Upper lobe of right lung (tissue), 1 donor: ENCODE measurements around the gene LEKR1. TPM values are rescaled to one million over a fixed set of nuclear protein-coding genes. Genes with fewer than 3 reads are reported as not detected.
A peak's percentile ranks its signal among the peaks of the same experiment; 100 is the strongest.

Source experiments
- ATAC-seq: fragments of 200-7000 bp; cut with Tn5 transposase; one replicate; pipeline ENCODE4 v1.9.1; 2020; ENCODE audit warnings: mild to moderate bottlenecking, moderate library complexity
- DNase-seq: peaks from one replicate; pipeline ENCODE4 v3.0.0-alpha.2; 2020
- H3K27ac ChIP-seq: fragments of 200-600 bp; one replicate; pipeline ENCODE4 v1.8.0; 2022
- H3K27me3 ChIP-seq: fragments of 200-600 bp; one replicate; pipeline ENCODE4 v1.8.0; 2022; ENCODE audit warnings: mild to moderate bottlenecking
- H3K36me3 ChIP-seq: fragments of 200-600 bp; one replicate; pipeline ENCODE4 v1.8.0; 2022
- H3K4me1 ChIP-seq: fragments of 200-600 bp; one replicate; pipeline ENCODE4 v1.8.0; 2022
- H3K4me3 ChIP-seq: fragments of 200-600 bp; one replicate; pipeline ENCODE4 v1.8.0; 2022; ENCODE audit warnings: mild to moderate bottlenecking
- H3K9me3 ChIP-seq: fragments of 200-600 bp; one replicate; pipeline ENCODE4 v1.8.0; 2022
- intact Hi-C: fragments of 100-400 bp; cut with DNase I; formaldehyde crosslinking; loops from one replicate; pipeline ENCODE4 v1.11.0; 2022
- total RNA-seq: library from RNA; stranded (reverse); fragmentation: NEBNext Ultra II Directional; extraction: Animal tissue kit (Norgen Biotek cat#: 25700); gene quantifications from one replicate; pipeline ENCODE4 v1.2.1, GENCODE V29; 2021
- TF ChIP-seq, protein P1 (sequence below): fragments of 200-600 bp; IDR thresholded peaks from one replicate; pipeline ENCODE4 v1.8.0; 2022; ENCODE audit warnings: antibody characterized with exemption
- donor health status: DM: no; HTN: yes; CAD: no; lungs with severe emphysema.

Gene LEKR1
- total RNA-seq, 1 donor from 2014 or later, result 2.1 TPM

DNA sequence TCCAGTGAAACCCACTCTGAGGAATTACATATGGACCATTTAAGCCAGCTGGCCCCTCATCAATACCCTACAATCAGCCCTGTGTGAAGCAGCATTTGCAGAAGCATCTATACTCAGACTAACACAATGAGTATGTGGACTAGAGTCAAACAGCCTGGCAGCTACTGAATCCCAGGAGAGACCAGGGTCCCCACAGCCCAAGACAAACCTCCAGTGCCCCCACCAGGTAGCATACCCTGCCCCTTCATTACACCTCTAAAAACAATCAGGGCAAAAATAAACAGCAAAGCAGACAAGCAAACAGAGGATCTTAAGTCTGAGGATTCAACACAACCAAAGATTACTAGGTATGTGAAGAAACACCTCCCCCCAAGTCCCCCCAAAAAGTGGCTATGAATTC lies 157.4 kb downstream of the LEKR1 start:
- Histone ChIP-seq H3K27ac (no peak overlapping the region), H3K9me3 (no peaks in the 10 kb centered on the region), H3K4me3 (no peak overlapping the region), H3K36me3 (no peaks in the 10 kb centered on the region), H3K4me1 (no peaks in the 10 kb centered on the region), H3K27me3 (no peaks in the 10 kb centered on the region)
- ATAC-seq (no peak), DNase-seq (no peak)
- TF ChIP-seq, protein P1, sequence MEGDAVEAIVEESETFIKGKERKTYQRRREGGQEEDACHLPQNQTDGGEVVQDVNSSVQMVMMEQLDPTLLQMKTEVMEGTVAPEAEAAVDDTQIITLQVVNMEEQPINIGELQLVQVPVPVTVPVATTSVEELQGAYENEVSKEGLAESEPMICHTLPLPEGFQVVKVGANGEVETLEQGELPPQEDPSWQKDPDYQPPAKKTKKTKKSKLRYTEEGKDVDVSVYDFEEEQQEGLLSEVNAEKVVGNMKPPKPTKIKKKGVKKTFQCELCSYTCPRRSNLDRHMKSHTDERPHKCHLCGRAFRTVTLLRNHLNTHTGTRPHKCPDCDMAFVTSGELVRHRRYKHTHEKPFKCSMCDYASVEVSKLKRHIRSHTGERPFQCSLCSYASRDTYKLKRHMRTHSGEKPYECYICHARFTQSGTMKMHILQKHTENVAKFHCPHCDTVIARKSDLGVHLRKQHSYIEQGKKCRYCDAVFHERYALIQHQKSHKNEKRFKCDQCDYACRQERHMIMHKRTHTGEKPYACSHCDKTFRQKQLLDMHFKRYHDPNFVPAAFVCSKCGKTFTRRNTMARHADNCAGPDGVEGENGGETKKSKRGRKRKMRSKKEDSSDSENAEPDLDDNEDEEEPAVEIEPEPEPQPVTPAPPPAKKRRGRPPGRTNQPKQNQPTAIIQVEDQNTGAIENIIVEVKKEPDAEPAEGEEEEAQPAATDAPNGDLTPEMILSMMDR, result no peak
- intact Hi-C loops, result no loop called here

- ATAC-seq (peak; percentile 66), DNase-seq (no peak)
- intact Hi-C loops, result no loop called here
- H3K4me1 ChIP-seq, result no peaks in the 10 kb centered on the region
- H3K27me3 ChIP-seq, result no peaks in the 10 kb centered on the region
- H3K36me3 ChIP-seq, result no peaks in the 10 kb centered on the region
- H3K9me3 ChIP-seq, result no peaks in the 10 kb centered on the region
- TF ChIP-seq, protein P1, result no peak
- no peak overlapping the region for H3K4me3 ChIP-seq
- no peak overlapping the region for H3K27ac ChIP-seq
Measured at GRCh38 chr3:156985711-156986110, 159.6 kb downstream of the LEKR1 start.

DNA sequence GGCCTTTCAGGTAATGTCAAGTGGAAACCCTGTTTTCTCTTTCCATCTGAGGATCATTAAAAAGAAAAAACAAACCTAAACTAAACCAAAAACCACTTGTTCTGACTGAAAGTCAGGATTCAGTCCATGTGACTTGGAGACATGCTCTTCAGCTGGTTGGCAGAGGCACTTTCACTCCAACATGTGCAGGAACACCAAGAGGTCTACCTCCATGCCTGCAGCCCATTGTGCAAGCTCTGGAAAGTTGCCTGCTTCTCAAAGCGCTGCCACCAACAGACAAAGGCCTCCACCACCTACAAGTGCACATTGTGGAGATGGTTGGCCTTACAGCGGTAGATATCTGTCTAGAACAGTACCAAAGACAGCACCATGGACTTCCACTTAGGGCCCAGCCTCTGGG lies 161.8 kb downstream of the LEKR1 start:
- Histone ChIP-seq H3K4me3 (no peak overlapping the region), H3K9me3 (no peaks in the 10 kb centered on the region), H3K27ac (no peak overlapping the region), H3K27me3 (no peaks in the 10 kb centered on the region), H3K36me3 (no peaks in the 10 kb centered on the region), H3K4me1 (no peaks in the 10 kb centered on the region)
- ATAC-seq, result no peak
- TF ChIP-seq, protein P1, result no peak
- intact Hi-C loops, result no loop called here
- no peak for DNase-seq

DNA sequence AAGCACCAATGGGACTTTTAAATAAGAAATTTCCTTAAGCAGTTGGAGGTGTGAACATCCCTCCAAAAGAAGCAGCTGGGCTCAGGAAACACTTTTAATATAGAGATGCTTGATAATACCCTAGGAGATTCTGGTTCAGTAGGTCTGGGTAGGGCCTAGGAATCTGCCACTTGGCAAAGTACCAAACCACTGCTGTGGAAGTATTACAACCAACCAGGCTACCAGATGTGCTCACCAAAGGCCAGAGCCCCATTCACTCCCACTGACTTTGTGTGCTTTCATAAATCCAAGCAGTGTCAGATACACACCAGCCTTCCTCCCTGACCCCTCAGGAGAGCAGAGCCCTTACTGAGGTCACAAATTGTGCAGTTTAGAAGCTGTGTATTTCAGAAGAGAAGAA lies 171.2 kb downstream of the LEKR1 start:
- ATAC-seq, result no peak
- DNase-seq, result no peak
- Histone ChIP-seq H3K36me3 (no peaks in the 10 kb centered on the region), H3K27me3 (no peaks in the 10 kb centered on the region), H3K4me1 (no peaks in the 10 kb centered on the region), H3K9me3 (no peaks in the 10 kb centered on the region), H3K27ac (no peak overlapping the region), H3K4me3 (no peak overlapping the region)
- intact Hi-C loops, result no loop called here
- TF ChIP-seq, protein P1, result no peak

DNA sequence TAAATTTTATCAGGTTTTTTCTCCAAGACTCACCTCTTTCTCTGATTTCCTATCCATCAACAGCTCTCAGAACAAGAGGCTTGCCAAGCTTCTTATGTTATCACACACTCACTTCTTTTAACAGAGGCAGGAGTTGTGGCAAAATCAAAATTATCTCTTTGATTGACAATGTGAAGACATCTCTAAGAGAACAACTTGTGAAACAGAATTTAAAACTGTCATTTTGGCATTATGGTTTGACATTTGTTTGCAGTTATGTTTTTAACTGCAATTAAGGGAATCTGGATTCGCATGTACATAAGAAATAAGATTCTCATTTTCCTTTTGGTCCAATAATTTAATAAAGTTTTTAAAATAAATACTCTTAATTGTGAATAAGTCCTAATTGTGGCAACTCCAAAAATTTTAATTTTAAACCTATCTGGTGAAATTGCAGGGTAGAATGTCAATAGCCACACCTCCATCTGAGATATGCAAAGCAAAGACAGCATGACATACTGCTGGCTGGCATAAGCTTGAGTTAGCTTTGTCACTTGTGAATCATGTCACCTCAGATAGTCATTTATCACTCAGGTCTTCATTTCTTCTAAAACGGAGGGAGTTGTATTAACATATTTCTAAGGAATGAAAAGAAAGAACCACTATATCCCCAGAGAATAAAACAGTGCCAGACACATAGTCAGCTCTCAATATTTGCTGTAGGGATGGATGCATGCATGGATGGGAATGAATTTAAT lies 175.2 kb downstream of the LEKR1 start:
- intact Hi-C loops, result no loop called here
- DNase-seq (no peak), ATAC-seq (no peak)
- Histone ChIP-seq H3K4me3 (no peak overlapping the region), H3K27me3 (no peaks in the 10 kb centered on the region), H3K27ac (no peak overlapping the region), H3K4me1 (no peaks in the 10 kb centered on the region), H3K36me3 (no peaks in the 10 kb centered on the region), H3K9me3 (no peaks in the 10 kb centered on the region)
- TF ChIP-seq, protein P1, result no peak

DNA sequence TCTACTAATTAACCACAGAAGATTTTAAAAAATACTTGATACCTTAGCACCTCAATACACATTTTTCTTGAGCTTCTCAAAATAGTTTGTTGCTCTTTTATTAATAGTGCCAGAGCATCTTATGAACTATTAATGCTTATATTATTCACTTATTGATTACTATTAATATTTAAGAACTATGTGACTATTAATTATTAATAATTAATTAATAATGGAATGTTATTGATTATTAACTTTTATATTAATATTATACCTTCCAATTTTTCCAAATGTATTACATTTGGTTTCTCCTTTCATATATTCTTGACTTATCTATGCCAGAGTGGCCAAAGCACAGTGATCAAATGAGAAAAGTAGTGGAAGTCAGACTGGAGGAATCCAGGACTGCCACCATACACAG lies 195.5 kb downstream of the LEKR1 start:
- ATAC-seq (no peak), DNase-seq (no peak)
- H3K4me1 ChIP-seq, result no peaks in the 10 kb centered on the region
- no peaks in the 10 kb centered on the region for H3K9me3 ChIP-seq
- intact Hi-C loops, result no loop called here
- no peaks in the 10 kb centered on the region for H3K36me3 ChIP-seq
- TF ChIP-seq, protein P1, result no peak
- no peak overlapping the region for H3K27ac ChIP-seq
- no peak overlapping the region for H3K4me3 ChIP-seq
- H3K27me3 ChIP-seq, result no peaks in the 10 kb centered on the region
